ENCODE measurements around the gene SEMG1. TPM values are rescaled to one million over a fixed set of nuclear protein-coding genes. Genes with fewer than 3 reads are reported as not detected.

Gene SEMG1, protein sequence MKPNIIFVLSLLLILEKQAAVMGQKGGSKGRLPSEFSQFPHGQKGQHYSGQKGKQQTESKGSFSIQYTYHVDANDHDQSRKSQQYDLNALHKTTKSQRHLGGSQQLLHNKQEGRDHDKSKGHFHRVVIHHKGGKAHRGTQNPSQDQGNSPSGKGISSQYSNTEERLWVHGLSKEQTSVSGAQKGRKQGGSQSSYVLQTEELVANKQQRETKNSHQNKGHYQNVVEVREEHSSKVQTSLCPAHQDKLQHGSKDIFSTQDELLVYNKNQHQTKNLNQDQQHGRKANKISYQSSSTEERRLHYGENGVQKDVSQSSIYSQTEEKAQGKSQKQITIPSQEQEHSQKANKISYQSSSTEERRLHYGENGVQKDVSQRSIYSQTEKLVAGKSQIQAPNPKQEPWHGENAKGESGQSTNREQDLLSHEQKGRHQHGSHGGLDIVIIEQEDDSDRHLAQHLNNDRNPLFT
- total RNA-seq, result not detected in 2 replicates

DNA sequence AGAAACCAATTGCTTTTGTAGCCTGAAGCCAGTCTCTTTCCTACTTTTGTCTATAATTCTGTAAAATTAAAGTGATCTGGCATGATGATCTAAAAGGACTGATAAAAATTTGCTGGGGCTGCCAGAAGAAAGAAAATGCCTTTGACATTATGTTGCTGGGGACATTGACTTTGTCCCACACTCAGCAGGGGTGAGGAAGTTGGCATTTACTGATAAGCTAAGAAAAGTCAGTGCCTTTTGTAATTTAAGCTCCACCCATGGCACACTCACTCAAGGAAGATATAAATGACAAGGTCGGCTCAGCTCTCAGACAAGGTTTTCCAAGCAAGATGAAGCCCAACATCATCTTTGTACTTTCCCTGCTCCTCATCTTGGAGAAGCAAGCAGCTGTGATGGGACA is at the start of gene SEMG1:
TSS of gene SEMG1 (plus strand) at position 309 of the 400 bp plus-strand sequence. CDS start at position 330, 21 bp downstream.

DNA sequence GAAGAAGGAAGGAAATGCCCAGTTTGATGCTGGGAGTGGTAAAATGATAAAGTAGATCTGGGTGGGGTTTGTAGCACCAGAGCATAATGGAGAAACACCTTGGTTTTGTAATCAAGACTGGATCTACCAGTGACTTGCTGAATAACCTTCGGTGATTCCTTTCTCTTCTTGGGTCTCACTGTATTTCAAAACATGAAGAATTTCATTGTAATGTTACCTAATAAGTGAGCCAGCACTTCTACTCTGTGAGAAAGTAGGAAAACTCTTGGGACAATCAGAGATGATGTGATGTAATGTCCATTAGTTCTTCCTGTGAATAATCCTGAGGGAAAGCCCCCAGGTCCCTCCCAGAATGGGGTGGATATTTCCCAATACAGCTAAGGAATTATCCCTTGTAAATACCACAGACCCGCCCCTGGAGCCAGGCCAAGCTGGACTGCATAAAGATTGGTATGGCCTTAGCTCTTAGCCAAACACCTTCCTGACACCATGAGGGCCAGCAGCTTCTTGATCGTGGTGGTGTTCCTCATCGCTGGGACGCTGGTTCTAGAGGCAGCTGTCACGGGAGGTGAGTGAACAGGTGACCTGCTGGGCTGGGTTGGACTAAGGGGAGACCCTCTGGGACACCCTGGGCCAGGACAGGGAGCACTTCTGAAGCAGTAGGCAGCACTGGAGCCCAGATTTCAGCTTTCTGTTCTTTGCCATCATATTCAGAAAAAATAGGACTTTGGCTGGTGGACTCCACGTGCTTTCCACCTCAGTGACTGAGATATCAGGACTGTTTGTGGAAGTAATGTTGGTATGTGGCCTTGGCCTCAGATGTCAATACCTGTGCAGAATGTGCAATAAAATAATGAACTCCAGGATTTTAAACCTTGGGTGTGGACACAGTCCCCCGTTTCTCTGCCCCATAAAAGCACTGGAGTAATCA is 32.1 kb upstream of the SEMG1 start, which contains the start of gene PI3:
TSS of gene PI3 (plus strand) at position 469 of the 931 bp plus-strand sequence. CDS start at position 490, 21 bp downstream.

DNA sequence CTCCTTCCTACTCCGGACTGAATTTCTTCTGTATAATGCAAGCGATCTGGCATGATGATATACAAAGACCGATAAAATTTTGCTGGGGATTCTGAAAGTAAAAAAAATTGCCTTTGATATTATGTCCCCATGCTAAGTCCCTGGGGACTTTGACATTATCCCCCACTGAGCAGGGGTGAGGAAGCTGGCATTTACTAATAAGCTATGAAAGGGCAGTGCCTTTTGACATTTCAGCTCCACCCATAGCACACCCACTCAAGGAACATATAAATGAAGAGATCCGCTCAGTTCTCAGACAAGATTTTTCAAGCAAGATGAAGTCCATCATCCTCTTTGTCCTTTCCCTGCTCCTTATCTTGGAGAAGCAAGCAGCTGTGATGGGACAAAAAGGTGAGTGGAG is 14.2 kb downstream of the SEMG1 start, which contains the start of gene SEMG2:
TSS of gene SEMG2 (plus strand) at position 298 of the 400 bp plus-strand sequence. CDS start at position 315, 17 bp downstream.

DNA sequence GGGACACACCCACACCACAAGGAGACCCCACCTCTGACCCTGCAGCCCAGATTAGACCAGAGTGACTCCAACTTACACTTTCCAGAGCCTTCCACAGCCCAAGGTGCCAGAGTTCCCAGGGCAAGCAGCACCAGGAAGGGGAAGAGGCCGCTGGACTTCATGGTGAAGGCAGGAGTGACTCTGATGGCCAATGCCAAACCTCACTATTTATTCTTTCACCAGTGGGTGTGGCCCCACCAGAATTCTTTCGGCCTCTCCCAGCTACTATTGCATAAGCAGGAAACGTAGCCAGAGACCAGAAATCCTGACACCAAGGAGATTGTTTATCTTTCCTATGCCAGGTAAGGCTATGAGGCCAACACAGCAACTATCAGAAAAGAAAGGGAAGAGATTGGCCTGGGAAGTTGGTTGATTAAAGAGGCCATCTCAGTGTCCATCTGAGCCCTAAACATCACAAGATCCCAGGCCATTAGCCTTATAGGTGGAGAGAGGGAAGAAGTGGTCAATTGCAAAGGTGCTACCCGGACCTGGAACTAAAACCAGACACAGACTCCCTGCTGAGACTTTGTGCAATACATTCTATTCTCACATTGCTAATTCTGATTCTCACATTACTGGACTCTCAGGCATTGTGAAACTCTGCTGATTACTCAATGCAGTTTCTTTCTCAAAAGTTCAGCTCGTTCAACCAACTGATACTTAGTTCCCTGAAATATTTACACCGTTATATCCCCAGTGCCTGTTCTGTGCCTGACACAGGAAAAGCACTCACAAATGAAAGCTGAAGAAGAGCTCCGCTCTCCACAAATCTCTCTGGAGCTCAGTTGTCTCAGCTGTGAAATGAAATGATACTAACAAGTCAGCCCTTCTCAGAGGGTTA is 47.8 kb downstream of the SEMG1 start, which contains the start of gene SLPI:
TSS of gene SLPI (minus strand) at position 182 of the 880 bp plus-strand sequence. CDS start at position 161, 21 bp downstream.

Other genes starting within 250 kb of the SEMG1 start
- gene TOMM34, start 246.6 kb upstream of the SEMG1 start, total RNA-seq, result 17.0 and 22.8 TPM in 2 replicates
- gene STK4, start 240.5 kb upstream of the SEMG1 start, total RNA-seq, result 35.2 and 36.1 TPM in 2 replicates
- 5.3 and 5.5 TPM in 2 replicates for gene KCNS1, start 105.9 kb upstream of the SEMG1 start, total RNA-seq
- not detected in 2 replicates for gene WFDC5, start 91.9 kb upstream of the SEMG1 start, total RNA-seq
- not detected in 2 replicates for gene WFDC12, start 82.6 kb upstream of the SEMG1 start, total RNA-seq
- gene PI3, start 32.1 kb upstream of the SEMG1 start, total RNA-seq, result not detected in 2 replicates
- not detected in 2 replicates for gene SEMG2, start 14.3 kb downstream of the SEMG1 start, total RNA-seq
- gene SLPI, start 47.5 kb downstream of the SEMG1 start, total RNA-seq, result not detected in 2 replicates
- gene RBPJL, start 99.8 kb downstream of the SEMG1 start, total RNA-seq, result not detected in 2 replicates
- not detected in 2 replicates for gene MATN4, start 101.3 kb downstream of the SEMG1 start, total RNA-seq
- gene SDC4, start 141.4 kb downstream of the SEMG1 start, total RNA-seq, result 170 and 210 TPM in 2 replicates
- gene SYS1, start 156.1 kb downstream of the SEMG1 start, total RNA-seq, result 32.5 and 33.3 TPM in 2 replicates
- not detected in 2 replicates for gene TP53TG5, start 171.3 kb downstream of the SEMG1 start, total RNA-seq
- gene DBNDD2, start 201.3 kb downstream of the SEMG1 start, total RNA-seq, result 3.9 and 10.2 TPM in 2 replicates
- 51.0 and 63.4 TPM in 2 replicates for gene PIGT, start 209.1 kb downstream of the SEMG1 start, total RNA-seq